ENCODE results near the gene EMD.

- no peak for TF ChIP-seq CTCF (conservative IDR thresholded peaks at IDR 0.05; ENCODE audit: low read length)
- no peak for TF ChIP-seq EZH2phosphoT487 (IDR thresholded peaks at IDR 0.05; ENCODE audit: borderline replicate concordance)
Measured at GRCh38 chrX:154419189-154419588, 40.1 kb downstream of the EMD start.
